ENCODE data around the gene SERPINA5. TPM values are rescaled to one million over a fixed set of nuclear protein-coding genes. Genes with fewer than 3 reads are reported as not detected.

Gene SERPINA5
- total and polyA plus RNA-seq, 2 donors (not counting 1 experiment from before 2014, with no cell fraction given) = not detected

GRCh38 chr14:94558842-94559241 is 22.4 kb upstream of the SERPINA5 start:
- Histone ChIP-seq H3K4me2 (ENCODE audit: extremely low read depth, insufficient read depth, low read length) (no peak overlapping the region), H3K27me3 (ENCODE audit: control insufficient read depth, insufficient read depth, low read length) (no peaks in the 10 kb centered on the region), H3K4me3 (replicated peaks in 1 of 4; ENCODE audit: control extremely low read depth in 1 of 4, insufficient read depth in 1 of 4, low read depth in 3 of 4, low read length in 4 of 4) (no peak overlapping the region), H4K20me1 (ENCODE audit: control insufficient read depth, extremely low read depth, insufficient read depth, low read length) (no peaks in the 10 kb centered on the region), H3K36me3 (ENCODE audit: control insufficient read depth, insufficient read depth, low read length) (no peaks in the 10 kb centered on the region), H3K79me2 (ENCODE audit: control insufficient read depth, insufficient read depth, low read length) (no peaks in the 10 kb centered on the region), H3K4me1 (ENCODE audit: control insufficient read depth, extremely low read depth, insufficient read depth, low read length) (no peaks in the 10 kb centered on the region), H2AFZ (ENCODE audit: low read length) (no peak overlapping the region), H3K9me3 (ENCODE audit: control insufficient read depth, insufficient read depth, low read depth, low read length) (no peaks in the 10 kb centered on the region), H3K9ac (ENCODE audit: insufficient read depth, low read length) (no peak overlapping the region), H3K27ac (ENCODE audit: insufficient read depth, low read length) (no peak overlapping the region)
- DNase-seq (ENCODE audit: low read depth in 2 of 2) = no peak
- TF ChIP-seq EZH2 (IDR thresholded peaks at IDR 0.05; ENCODE audit: low read length, missing control alignments) = no peak
- TF ChIP-seq CTCF (conservative IDR thresholded peaks at IDR 0.05 in 1 of 2, IDR thresholded peaks at IDR 0.05 in 1 of 2; ENCODE audit: low read depth in 1 of 2, low read length in 2 of 2) = no peak

GRCh38 chr14:94559638-94560290 is 21.5 kb upstream of the SERPINA5 start:
- Histone ChIP-seq H3K27ac (ENCODE audit: insufficient read depth, low read length) (no peak overlapping the region), H3K4me1 (ENCODE audit: control insufficient read depth, extremely low read depth, insufficient read depth, low read length) (no peaks in the 10 kb centered on the region), H3K4me3 (replicated peaks in 1 of 4; ENCODE audit: control extremely low read depth in 1 of 4, insufficient read depth in 1 of 4, low read depth in 3 of 4, low read length in 4 of 4) (no peak overlapping the region), H3K79me2 (ENCODE audit: control insufficient read depth, insufficient read depth, low read length) (no peaks in the 10 kb centered on the region), H3K4me2 (ENCODE audit: extremely low read depth, insufficient read depth, low read length) (no peak overlapping the region), H4K20me1 (ENCODE audit: control insufficient read depth, extremely low read depth, insufficient read depth, low read length) (no peaks in the 10 kb centered on the region), H3K9me3 (ENCODE audit: control insufficient read depth, insufficient read depth, low read depth, low read length) (no peaks in the 10 kb centered on the region), H2AFZ (ENCODE audit: low read length) (no peak overlapping the region), H3K27me3 (ENCODE audit: control insufficient read depth, insufficient read depth, low read length) (no peaks in the 10 kb centered on the region), H3K36me3 (ENCODE audit: control insufficient read depth, insufficient read depth, low read length) (no peaks in the 10 kb centered on the region), H3K9ac (ENCODE audit: insufficient read depth, low read length) (no peak overlapping the region)
- TF ChIP-seq CTCF (conservative IDR thresholded peaks at IDR 0.05 in 1 of 2, IDR thresholded peaks at IDR 0.05 in 1 of 2; ENCODE audit: low read depth in 1 of 2, low read length in 2 of 2) = no peak
- TF ChIP-seq EZH2 (IDR thresholded peaks at IDR 0.05; ENCODE audit: low read length, missing control alignments) = no peak
- DNase-seq (ENCODE audit: low read depth in 2 of 2) = no peak

GRCh38 chr14:94560291-94560665 is 20.9 kb upstream of the SERPINA5 start:
- Histone ChIP-seq H3K36me3 (ENCODE audit: control insufficient read depth, insufficient read depth, low read length) (no peaks in the 10 kb centered on the region), H4K20me1 (ENCODE audit: control insufficient read depth, extremely low read depth, insufficient read depth, low read length) (no peaks in the 10 kb centered on the region), H3K27ac (ENCODE audit: insufficient read depth, low read length) (no peak overlapping the region), H3K4me2 (ENCODE audit: extremely low read depth, insufficient read depth, low read length) (no peak overlapping the region), H3K79me2 (ENCODE audit: control insufficient read depth, insufficient read depth, low read length) (no peaks in the 10 kb centered on the region), H3K27me3 (ENCODE audit: control insufficient read depth, insufficient read depth, low read length) (no peaks in the 10 kb centered on the region), H2AFZ (ENCODE audit: low read length) (no peak overlapping the region), H3K9ac (ENCODE audit: insufficient read depth, low read length) (no peak overlapping the region), H3K4me3 (replicated peaks in 1 of 4; ENCODE audit: control extremely low read depth in 1 of 4, insufficient read depth in 1 of 4, low read depth in 3 of 4, low read length in 4 of 4) (no peak overlapping the region), H3K9me3 (ENCODE audit: control insufficient read depth, insufficient read depth, low read depth, low read length) (no peaks in the 10 kb centered on the region), H3K4me1 (ENCODE audit: control insufficient read depth, extremely low read depth, insufficient read depth, low read length) (no peaks in the 10 kb centered on the region)
- no peak for DNase-seq (ENCODE audit: low read depth in 2 of 2)
- TF ChIP-seq EZH2 (IDR thresholded peaks at IDR 0.05; ENCODE audit: low read length, missing control alignments) = no peak
- TF ChIP-seq CTCF (conservative IDR thresholded peaks at IDR 0.05 in 1 of 2, IDR thresholded peaks at IDR 0.05 in 1 of 2; ENCODE audit: low read depth in 1 of 2, low read length in 2 of 2) = no peak

Measured in fibroblast of lung (primary cell).